Measurements from ENCODE around the gene SIN3B.

The SIN3B gene

DNA sequence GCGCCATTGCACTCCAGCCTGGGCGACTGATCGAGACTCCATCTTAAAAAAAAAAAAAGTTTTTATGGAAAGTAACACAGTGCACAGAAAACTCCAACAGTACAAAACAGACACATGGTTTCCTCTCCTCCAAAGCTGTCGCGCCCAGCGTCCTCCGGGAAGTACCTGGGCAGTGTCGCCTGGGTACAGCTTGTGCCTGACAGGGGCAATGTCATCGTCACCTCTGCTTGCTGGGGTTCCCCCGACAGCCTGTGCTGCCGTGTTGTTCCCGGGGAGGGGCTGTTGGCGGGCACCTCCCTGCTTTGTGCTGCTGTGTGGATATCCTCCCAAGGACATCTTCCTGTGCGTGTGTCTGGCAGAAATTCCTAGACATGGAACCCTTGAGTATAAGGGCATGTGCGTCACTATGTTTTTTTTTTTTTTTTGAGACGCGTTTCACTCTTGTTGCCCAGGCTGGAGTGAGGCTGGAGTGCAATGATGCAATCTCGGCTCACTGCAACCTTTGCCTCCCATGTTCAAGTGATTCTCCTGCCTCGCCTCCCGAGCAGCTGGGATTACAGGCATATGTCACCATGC, 57.2 kb downstream of the SIN3B start:
- CTCF ChIA-PET = interaction anchor here (0.7 to 1.5 kb wide), 2 partner anchors 114 to 1973 kb away, joined by 3 read pairs; no protein-coding TSS in a partner anchor
- Histone ChIP-seq H3K4me1 (ENCODE audit: control insufficient read depth, insufficient read depth, low read length) (no peaks in the 10 kb centered on the region), H3K4me3 (ENCODE audit: low read depth, low read length) (no peak overlapping the region), H3K36me3 (ENCODE audit: control insufficient read depth in 2 of 2, insufficient read depth in 1 of 2, low read length in 2 of 2) (no peaks in the 10 kb centered on the region), H3K27ac (ENCODE audit: extremely low read depth, low read depth, low read length) (no peak overlapping the region), H3K9me3 (ENCODE audit: control insufficient read depth, insufficient read depth, low read depth, low read length) (no peaks in the 10 kb centered on the region)
- TF ChIP-seq ZNF658 (tag by site-specific recombination; IDR thresholded peaks at IDR 0.05) (no peak), ZNF274 (IDR thresholded peaks at IDR 0.05; ENCODE audit: low read length) (no peak), ZNF274 (tag by site-specific recombination; IDR thresholded peaks at IDR 0.05; ENCODE audit: borderline replicate concordance) (no peak), ZFP69B (tag by site-specific recombination; IDR thresholded peaks at IDR 0.05) (no peak), RBAK (tag by site-specific recombination; IDR thresholded peaks at IDR 0.05) (no peak)
- TF ChIP-seq, protein P1, sequence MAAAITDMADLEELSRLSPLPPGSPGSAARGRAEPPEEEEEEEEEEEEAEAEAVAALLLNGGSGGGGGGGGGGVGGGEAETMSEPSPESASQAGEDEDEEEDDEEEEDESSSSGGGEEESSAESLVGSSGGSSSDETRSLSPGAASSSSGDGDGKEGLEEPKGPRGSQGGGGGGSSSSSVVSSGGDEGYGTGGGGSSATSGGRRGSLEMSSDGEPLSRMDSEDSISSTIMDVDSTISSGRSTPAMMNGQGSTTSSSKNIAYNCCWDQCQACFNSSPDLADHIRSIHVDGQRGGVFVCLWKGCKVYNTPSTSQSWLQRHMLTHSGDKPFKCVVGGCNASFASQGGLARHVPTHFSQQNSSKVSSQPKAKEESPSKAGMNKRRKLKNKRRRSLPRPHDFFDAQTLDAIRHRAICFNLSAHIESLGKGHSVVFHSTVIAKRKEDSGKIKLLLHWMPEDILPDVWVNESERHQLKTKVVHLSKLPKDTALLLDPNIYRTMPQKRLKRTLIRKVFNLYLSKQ (tag by site-specific recombination; IDR thresholded peaks at IDR 0.05; ENCODE audit: borderline replicate concordance) = no peak
- TF ChIP-seq, protein P2, sequence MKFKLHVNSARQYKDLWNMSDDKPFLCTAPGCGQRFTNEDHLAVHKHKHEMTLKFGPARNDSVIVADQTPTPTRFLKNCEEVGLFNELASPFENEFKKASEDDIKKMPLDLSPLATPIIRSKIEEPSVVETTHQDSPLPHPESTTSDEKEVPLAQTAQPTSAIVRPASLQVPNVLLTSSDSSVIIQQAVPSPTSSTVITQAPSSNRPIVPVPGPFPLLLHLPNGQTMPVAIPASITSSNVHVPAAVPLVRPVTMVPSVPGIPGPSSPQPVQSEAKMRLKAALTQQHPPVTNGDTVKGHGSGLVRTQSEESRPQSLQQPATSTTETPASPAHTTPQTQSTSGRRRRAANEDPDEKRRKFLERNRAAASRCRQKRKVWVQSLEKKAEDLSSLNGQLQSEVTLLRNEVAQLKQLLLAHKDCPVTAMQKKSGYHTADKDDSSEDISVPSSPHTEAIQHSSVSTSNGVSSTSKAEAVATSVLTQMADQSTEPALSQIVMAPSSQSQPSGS (tag by site-specific recombination; IDR thresholded peaks at IDR 0.05; ENCODE audit: low read depth) = no peak
- POLR2A ChIA-PET = no interaction called here

DNA sequence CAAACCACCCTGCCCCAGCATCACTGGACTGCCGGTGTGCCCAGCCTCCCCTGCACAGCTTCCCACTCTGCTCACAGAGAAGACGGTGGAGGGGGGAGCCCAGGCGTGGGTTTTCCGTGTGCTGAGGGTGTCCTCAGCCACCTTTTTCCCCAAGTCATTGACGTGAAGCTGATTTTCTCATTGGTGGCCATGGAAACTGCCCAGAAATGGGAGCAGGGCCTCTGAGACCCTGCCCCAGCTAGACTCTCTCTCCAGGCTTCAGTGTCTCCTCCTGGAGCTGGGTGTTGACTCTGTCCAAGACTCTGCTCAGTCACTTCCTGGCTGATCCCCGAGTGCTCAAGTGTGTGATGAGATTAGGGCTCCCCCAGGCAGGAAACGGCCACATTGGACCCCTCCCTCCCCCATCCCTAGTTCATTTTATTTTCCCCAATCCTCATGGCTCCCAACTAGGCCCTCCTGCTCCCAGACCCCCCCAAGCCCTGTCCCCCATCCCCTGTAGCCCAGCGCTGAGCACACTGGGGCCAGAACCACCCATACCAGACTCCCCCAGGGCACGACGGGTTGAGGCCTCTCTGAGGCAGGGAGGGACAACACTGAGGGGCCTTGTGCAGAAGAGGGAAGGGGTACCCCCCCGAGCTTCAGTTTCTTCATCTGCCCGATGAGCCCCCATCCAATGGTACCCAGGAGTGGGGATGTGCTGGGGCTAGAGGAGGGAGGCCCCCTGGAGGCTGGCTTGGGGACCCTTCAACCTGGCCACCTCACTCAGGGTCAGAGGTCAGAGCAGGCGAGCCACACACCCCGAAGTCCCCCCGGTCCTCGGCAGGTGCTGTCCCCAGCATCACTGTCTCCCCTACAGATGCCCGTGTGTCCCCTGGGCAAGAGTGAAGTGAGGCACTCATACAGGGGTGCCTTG, 58.4 kb downstream of the SIN3B start:
- TF ChIP-seq OVOL3 (tag by site-specific recombination; IDR thresholded peaks at IDR 0.05) (no peak), GLI4 (tag by site-specific recombination; IDR thresholded peaks at IDR 0.05) (no peak), ZNF596 (tag by site-specific recombination; IDR thresholded peaks at IDR 0.05) (no peak), ZNF776 (tag by site-specific recombination; IDR thresholded peaks at IDR 0.05; ENCODE audit: borderline replicate concordance) (no peak), MYNN (tag by site-specific recombination; IDR thresholded peaks at IDR 0.05; ENCODE audit: borderline replicate concordance) (no peak), ZNF654 (tag by site-specific recombination; IDR thresholded peaks at IDR 0.05; ENCODE audit: low read depth) (no peak), SCRT1 (tag by site-specific recombination; IDR thresholded peaks at IDR 0.05; ENCODE audit: borderline replicate concordance) (no peak), ZNF366 (tag by site-specific recombination; conservative IDR thresholded peaks at IDR 0.05) (no peak), WT1 (tag by site-specific recombination; IDR thresholded peaks at IDR 0.05) (no peak), TRIM28 (IDR thresholded peaks at IDR 0.05; ENCODE audit: borderline replicate concordance, low read length) (no peak), ZNF132 (tag by site-specific recombination; IDR thresholded peaks at IDR 0.05; ENCODE audit: borderline replicate concordance) (no peak), ZNF76 (tag by site-specific recombination; IDR thresholded peaks at IDR 0.05; ENCODE audit: borderline replicate concordance, low read depth) (no peak), SP2 (tag by site-specific recombination; IDR thresholded peaks at IDR 0.05) (no peak)
- TF ChIP-seq, protein P3, sequence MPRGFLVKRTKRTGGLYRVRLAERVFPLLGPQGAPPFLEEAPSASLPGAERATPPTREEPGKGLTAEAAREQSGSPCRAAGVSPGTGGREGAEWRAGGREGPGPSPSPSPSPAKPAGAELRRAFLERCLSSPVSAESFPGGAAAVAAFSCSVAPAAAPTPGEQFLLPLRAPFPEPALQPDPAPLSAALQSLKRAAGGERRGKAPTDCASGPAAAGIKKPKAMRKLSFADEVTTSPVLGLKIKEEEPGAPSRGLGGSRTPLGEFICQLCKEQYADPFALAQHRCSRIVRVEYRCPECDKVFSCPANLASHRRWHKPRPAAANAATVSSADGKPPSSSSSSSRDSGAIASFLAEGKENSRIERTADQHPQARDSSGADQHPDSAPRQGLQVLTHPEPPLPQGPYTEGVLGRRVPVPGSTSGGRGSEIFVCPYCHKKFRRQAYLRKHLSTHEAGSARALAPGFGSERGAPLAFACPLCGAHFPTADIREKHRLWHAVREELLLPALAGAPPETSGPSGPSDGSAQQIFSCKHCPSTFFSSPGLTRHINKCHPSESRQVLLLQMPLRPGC (tag by site-specific recombination; IDR thresholded peaks at IDR 0.05) = no peak
- TF ChIP-seq, protein P4, sequence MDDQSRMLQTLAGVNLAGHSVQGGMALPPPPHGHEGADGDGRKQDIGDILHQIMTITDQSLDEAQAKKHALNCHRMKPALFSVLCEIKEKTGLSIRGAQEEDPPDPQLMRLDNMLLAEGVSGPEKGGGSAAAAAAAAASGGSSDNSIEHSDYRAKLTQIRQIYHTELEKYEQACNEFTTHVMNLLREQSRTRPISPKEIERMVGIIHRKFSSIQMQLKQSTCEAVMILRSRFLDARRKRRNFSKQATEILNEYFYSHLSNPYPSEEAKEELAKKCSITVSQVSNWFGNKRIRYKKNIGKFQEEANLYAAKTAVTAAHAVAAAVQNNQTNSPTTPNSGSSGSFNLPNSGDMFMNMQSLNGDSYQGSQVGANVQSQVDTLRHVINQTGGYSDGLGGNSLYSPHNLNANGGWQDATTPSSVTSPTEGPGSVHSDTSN (CRISPR knock-in tag; IDR thresholded peaks at IDR 0.05) = no peak
- TF ChIP-seq, protein P5, sequence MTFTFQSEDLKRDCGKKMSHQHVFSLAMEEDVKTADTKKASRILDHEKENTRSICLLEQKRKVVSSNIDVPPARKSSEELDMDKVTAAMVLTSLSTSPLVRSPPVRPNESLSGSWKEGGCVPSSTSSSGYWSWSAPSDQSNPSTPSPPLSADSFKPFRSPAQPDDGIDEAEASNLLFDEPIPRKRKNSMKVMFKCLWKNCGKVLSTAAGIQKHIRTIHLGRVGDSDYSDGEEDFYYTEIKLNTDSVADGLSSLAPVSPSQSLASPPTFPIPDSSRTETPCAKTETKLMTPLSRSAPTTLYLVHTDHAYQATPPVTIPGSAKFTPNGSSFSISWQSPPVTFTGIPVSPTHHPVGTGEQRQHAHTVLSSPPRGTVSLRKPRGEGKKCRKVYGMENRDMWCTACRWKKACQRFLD (tag by site-specific recombination; IDR thresholded peaks at IDR 0.05) = no peak
- TF ChIP-seq, protein P6, sequence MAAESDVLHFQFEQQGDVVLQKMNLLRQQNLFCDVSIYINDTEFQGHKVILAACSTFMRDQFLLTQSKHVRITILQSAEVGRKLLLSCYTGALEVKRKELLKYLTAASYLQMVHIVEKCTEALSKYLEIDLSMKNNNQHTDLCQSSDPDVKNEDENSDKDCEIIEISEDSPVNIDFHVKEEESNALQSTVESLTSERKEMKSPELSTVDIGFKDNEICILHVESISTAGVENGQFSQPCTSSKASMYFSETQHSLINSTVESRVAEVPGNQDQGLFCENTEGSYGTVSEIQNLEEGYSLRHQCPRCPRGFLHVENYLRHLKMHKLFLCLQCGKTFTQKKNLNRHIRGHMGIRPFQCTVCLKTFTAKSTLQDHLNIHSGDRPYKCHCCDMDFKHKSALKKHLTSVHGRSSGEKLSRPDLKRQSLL (tag by site-specific recombination; IDR thresholded peaks at IDR 0.05) = no peak
- H3K4me3 ChIP-seq (ENCODE audit: low read depth, low read length) = no peak overlapping the region
- no peaks in the 10 kb centered on the region for H3K36me3 ChIP-seq (ENCODE audit: control insufficient read depth in 2 of 2, insufficient read depth in 1 of 2, low read length in 2 of 2)
- no peaks in the 10 kb centered on the region for H3K4me1 ChIP-seq (ENCODE audit: control insufficient read depth, insufficient read depth, low read length)
- H3K9me3 ChIP-seq (ENCODE audit: control insufficient read depth, insufficient read depth, low read depth, low read length) = no peaks in the 10 kb centered on the region
- CTCF ChIA-PET = interaction anchor here (1.5 kb wide), 1 partner anchor 115 kb away, joined by 3 read pairs; no protein-coding TSS in a partner anchor
- H3K27ac ChIP-seq (ENCODE audit: extremely low read depth, low read depth, low read length) = no peak overlapping the region
- POLR2A ChIA-PET = no interaction called here
